Muscle of leg (tissue), 11 donors: ENCODE results near the gene AREG. TPM values are rescaled to one million over a fixed set of nuclear protein-coding genes. Genes with fewer than 3 reads are reported as not detected.

Source experiments
- DNase-seq: peaks from one replicate; pipeline ENCODE4 v3.0.0; 2013
- H3K27ac ChIP-seq: one replicate; pipeline ENCODE4 v1.5.1; 2013; ENCODE audit warnings: mild to moderate bottlenecking, low read length, control low read depth
- H3K27me3 ChIP-seq: one replicate; pipeline ENCODE4 v1.6.1; 2013; ENCODE audit warnings: low read length; ENCODE audit not compliant: control insufficient read depth, insufficient read depth
- H3K36me3 ChIP-seq: one replicate; pipeline ENCODE4 v1.6.1; 2013; ENCODE audit warnings: low read length; ENCODE audit not compliant: control insufficient read depth, insufficient read depth
- H3K4me1 ChIP-seq: one replicate; pipeline ENCODE4 v1.6.1; 2013; ENCODE audit warnings: low read length; ENCODE audit not compliant: control insufficient read depth, insufficient read depth
- H3K4me3 ChIP-seq: one replicate; pipeline ENCODE4 v1.5.1; 2013; ENCODE audit warnings: low read length, control low read depth
- H3K9me3 ChIP-seq: replicated peaks from 2 replicates; pipeline ENCODE4 v1.6.1; 2013; ENCODE audit warnings: low read depth, low read length; ENCODE audit not compliant: control insufficient read depth
- WGBS: methylation state at CpG from one replicate; pipeline ENCODE4 v1.1.5; 2013; ENCODE audit warnings: missing lambda C conversion rate; ENCODE audit not compliant: insufficient coverage; 5-methylcytosine and 5-hydroxymethylcytosine counted together
- polyA plus RNA-seq, 8 donors: library from polyadenylated mRNA; unstranded; fragments of 120-200 nt; gene quantifications; one replicate each; pipeline versions ENCODE4 v1.2.1 to v1.2.3, GENCODE V29; 2013; ENCODE audit warnings: inconsistent platforms in 1 of 8, low replicate concordance in 1 of 8; ENCODE audit not compliant: insufficient read length in 8 of 8, insufficient read depth in 1 of 8
- total RNA-seq: library from RNA; stranded (reverse); fragments of 120-200 nt; gene quantifications from one replicate; pipeline ENCODE4 v1.2.4, GENCODE V29; 2013

The AREG gene
- total and polyA plus RNA-seq, 9 donors: 0.09 to 0.40 (median 0.15) TPM; not detected in 4

DNA sequence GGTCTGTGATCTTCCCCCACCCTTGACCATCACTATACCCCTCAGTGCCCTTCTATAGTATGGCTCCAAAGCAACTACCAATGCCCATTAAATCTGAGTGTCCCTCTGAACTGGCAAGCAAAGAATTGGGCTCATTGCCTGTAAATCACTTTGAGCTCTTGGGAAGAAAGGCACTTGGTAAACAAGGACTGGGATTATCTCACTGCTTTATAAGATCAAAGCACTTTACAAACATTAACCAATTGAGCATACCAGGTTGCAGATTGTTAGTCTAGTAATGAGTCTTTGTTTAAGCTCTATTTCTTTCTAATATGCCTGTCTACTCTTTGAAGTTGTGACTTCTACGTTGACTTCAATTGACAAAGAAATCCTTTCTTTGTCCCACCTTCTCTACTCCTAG, 34.1 kb downstream of the AREG start:
- WGBS: no CpG with 5 or more reads among the region's 1 CpG
- H3K9me3 ChIP-seq: no peaks in the 10 kb centered on the region
- H3K4me3 ChIP-seq: no peak overlapping the region
- DNase-seq: no peak
- H3K27ac ChIP-seq: no peak overlapping the region
- H3K36me3 ChIP-seq: no peaks in the 10 kb centered on the region
- H3K27me3 ChIP-seq: no peaks in the 10 kb centered on the region
- no peaks in the 10 kb centered on the region for H3K4me1 ChIP-seq

DNA sequence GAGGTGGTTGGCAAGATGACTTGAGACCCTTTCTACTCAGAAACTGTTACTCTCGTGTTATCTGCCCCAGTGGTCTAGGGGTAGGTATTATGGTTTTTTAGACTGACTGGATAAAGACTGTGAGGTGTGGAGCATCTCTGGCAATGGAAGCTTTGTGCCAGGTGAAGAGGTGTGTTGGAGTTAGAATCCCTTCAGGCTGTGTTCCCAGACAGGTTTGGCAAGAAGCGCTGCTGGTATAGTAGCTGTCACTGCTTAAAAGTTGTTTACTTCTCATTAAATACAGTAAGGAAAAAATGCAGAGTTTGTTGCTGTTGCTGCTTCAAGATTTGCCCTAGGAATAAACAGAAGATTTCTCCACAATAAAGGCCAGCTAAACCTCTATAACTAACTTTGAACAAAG, 35.3 kb downstream of the AREG start:
- no peaks in the 10 kb centered on the region for H3K36me3 ChIP-seq
- no peaks in the 10 kb centered on the region for H3K27me3 ChIP-seq
- WGBS: no CpG with 5 or more reads among the region's 2 CpGs
- H3K27ac ChIP-seq: no peak overlapping the region
- H3K4me3 ChIP-seq: no peak overlapping the region
- no peaks in the 10 kb centered on the region for H3K9me3 ChIP-seq
- H3K4me1 ChIP-seq: no peaks in the 10 kb centered on the region
- no peak for DNase-seq

DNA sequence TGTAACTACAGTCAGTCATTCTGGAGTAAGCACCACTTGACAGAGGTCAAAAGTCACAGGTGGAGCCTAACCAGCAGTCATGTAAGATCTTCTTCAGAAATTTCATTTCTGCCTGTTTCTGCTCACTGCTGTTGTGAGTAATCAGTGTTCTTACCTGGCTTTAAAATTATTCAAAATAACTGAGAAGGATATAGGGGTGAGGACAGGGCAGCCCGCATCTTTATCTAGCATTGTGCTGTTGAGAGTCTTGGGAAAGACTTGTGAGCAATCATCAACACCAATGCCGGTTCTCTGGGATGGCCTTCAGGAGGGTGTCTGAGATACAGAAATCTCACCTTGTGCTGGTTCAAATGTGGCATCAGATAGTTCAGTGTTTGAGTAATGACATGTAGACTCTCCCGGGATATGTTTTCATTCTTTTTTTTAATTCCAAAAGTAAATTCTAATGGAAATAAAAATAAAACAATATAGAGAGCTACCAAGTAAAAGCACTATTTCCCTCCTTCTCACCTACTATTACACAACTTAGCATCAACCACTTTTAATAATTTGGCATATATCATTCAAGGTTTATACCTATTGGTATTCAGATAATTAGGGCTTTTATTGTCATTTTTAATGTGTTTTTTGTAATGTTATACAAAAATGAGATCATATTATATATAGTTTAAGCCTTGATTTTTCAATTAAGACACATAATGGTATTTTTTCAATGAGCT, 37.1 kb downstream of the AREG start:
- Histone ChIP-seq H3K27me3 (no peaks in the 10 kb centered on the region), H3K27ac (no peak overlapping the region), H3K4me3 (no peak overlapping the region), H3K36me3 (no peaks in the 10 kb centered on the region), H3K4me1 (no peaks in the 10 kb centered on the region), H3K9me3 (no peaks in the 10 kb centered on the region)
- no CpG with 5 or more reads among the region's 3 CpGs for WGBS
- DNase-seq: no peak

DNA sequence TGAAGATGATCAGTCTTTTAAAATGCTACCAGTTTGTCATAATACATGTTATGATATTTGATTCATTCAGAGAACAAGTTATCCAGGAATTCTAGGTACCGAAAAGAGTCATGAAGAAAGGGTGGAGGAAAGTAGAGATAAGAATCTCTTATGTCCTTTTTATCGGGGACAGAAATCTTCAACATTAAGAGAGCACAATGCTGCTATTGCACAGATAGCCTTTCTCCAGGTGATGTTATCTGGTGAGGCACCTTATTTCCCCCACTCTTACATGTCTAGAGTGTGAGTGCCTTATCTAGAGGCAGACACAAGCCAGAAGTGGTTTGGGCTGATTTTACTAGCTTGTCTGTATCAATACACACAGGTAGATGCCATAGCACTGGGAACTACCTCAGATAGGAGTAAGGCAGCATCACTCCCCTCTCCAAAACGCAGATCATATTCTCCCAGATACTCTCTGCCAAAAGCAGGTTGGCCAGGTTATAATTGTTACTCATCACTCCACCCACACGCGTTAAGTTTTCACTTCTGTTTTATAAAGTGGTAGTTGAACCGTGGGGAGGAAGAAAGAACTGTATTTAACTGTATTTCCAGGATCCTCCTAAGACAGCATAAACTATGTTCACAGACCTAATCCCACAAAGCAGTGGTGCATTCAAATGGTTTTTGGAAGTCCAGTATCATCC, 38.4 kb downstream of the AREG start:
- Histone ChIP-seq H3K27me3 (no peaks in the 10 kb centered on the region), H3K4me1 (no peaks in the 10 kb centered on the region), H3K27ac (no peak overlapping the region), H3K4me3 (no peak overlapping the region), H3K9me3 (no peaks in the 10 kb centered on the region), H3K36me3 (no peaks in the 10 kb centered on the region)
- DNase-seq: no peak
- WGBS: no CpG with 5 or more reads among the region's 6 CpGs

DNA sequence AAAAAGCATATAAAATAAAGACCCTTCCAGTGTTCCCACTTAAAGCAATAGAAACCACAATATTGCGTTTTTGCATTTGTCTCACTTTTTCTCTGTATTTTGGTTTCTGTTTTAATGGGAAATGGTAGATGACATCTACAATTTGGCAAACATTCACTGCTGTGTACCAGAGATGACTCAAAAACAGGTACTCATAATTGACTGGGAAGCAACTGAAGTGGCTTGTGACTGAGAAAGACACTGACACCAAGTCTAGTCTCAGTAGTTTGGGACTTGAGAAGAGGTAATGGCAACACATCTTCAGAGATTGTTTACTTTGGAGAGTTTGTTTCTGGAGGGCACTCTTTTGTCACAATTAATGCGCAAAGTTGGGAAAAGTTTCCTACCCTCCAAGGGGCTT, 42.0 kb downstream of the AREG start:
- H3K4me1 ChIP-seq: no peaks in the 10 kb centered on the region
- no peak overlapping the region for H3K4me3 ChIP-seq
- H3K27ac ChIP-seq: no peak overlapping the region
- no peaks in the 10 kb centered on the region for H3K27me3 ChIP-seq
- no peaks in the 10 kb centered on the region for H3K36me3 ChIP-seq
- no peak for DNase-seq
- no peaks in the 10 kb centered on the region for H3K9me3 ChIP-seq
- WGBS: no CpG with 5 or more reads among the region's 2 CpGs

DNA sequence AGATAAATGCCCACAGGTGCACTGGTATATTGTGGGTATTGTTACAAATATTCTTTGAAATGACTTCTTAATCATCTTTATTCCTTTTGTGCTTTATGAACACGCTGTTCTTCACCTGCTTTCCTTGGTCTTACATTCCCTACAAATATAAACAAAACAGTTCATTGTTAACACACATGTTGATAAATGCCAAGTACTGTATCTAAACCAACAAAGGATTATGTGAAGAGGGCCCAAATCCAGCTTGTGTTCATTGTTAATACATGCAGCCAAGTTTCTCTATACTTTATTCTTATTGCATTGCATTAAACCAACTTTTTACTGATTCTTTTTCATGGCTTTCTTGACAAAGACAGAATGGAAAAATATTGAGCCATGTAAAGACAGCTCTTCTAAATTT, 42.8 kb downstream of the AREG start:
- no peaks in the 10 kb centered on the region for H3K27me3 ChIP-seq
- no CpG with 5 or more reads among the region's 1 CpG for WGBS

GRCh38 chr4:74490736-74491135, 45.8 kb downstream of the AREG start:
- Histone ChIP-seq H3K27me3 (no peaks in the 10 kb centered on the region), H3K4me1 (no peaks in the 10 kb centered on the region), H3K36me3 (no peaks in the 10 kb centered on the region), H3K4me3 (no peak overlapping the region), H3K27ac (no peak overlapping the region), H3K9me3 (no peaks in the 10 kb centered on the region)
- DNase-seq: no peak
- WGBS: no CpG with 5 or more reads among the region's 1 CpG

More for the DNA sequence above, 42.8 kb downstream of the AREG start:
- H3K4me1 ChIP-seq: no peaks in the 10 kb centered on the region
- H3K27ac ChIP-seq: no peak overlapping the region
- H3K9me3 ChIP-seq: no peaks in the 10 kb centered on the region
- H3K36me3 ChIP-seq: no peaks in the 10 kb centered on the region
- no peak overlapping the region for H3K4me3 ChIP-seq
- DNase-seq: no peak

DNA sequence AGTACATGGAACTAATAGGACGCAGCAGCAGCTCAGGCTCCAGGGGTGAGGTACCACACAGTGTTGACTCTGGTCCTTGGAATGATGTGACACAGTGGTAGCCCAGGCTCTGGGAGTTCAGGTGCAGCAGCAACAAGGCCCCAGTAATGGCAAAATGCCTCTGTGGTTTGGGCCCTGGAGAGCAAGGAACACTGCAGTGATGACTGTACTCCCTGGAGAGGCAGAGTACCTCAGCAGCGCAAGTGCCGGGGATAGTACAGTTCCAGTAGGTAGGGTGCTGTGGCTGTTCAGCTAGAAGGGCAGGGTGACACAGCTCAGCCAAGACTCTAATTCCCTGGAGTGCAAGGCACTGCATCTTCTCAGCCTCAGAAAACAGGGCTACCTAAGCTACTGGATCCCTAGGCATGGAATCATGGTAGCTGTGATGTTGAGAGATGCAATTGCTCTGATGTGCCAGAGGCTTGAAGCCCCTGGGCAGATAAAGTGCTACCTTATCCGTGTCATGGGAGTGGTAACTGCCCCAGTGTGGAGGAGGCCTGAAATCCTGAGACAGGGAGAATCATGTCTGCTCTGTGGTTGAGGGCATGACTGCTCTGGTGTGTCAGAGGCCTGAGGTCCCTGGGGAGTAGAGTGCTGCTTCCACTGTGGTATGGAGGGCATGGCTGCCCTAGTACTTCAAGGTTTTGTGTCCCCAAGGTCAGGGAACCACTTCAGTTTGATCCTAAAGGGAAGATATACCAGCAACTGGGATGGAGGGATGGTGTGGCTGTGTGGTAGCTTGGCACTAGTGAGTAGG, 55.2 kb downstream of the AREG start:
- Histone ChIP-seq H3K36me3 (no peaks in the 10 kb centered on the region), H3K27ac (no peak overlapping the region), H3K27me3 (no peaks in the 10 kb centered on the region), H3K9me3 (peaks cover 4% of the 10 kb centered on the region), H3K4me1 (no peaks in the 10 kb centered on the region), H3K4me3 (no peak overlapping the region)
- no peak for DNase-seq
- WGBS: 95% methylated on average over 4 of the region's 4 CpGs

DNA sequence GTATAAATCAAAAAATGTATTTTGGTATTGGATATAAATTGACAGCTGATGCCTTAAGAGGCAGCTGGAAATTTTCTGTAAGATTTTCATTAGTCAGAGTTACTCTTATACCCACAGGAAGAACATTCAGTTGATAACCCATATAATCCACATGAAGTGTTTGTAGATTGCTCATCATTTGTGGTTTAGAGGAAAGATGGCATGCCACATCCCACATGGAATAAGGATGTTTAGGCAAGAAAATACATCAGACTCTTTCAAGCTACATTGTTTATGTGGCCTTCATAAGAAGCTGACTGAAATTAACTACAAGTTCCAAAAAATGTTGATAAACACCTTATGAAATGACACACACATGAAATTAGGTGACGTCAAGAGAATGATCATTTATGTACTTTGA, 56.6 kb downstream of the AREG start:
- Histone ChIP-seq H3K27me3 (no peaks in the 10 kb centered on the region), H3K27ac (no peak overlapping the region), H3K4me3 (no peak overlapping the region), H3K4me1 (no peaks in the 10 kb centered on the region), H3K9me3 (peaks cover 4% of the 10 kb centered on the region), H3K36me3 (no peaks in the 10 kb centered on the region)
- DNase-seq: no peak
- WGBS: no CpG with 5 or more reads among the region's 1 CpG

DNA sequence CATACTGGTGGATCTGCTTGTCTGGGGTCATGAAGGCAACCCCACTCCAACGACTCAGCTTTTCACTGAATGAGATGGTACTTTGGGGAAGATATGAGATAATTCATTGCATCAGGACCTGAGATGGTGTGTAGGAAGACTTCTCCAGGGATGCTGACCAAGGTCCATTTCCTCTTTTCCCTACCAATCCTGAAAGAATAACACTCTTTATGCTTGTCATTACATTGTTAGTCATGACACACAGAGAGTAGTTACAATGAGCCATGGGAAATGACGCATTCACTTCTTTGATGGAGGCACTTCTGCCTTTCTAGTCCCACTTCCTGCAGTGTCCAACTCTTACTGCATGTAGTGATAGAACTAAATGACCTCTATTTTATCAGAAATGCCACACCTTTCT, 58.6 kb downstream of the AREG start:
- Histone ChIP-seq H3K4me1 (no peaks in the 10 kb centered on the region), H3K9me3 (peaks cover 4% of the 10 kb centered on the region), H3K27me3 (no peaks in the 10 kb centered on the region), H3K27ac (no peak overlapping the region), H3K4me3 (no peak overlapping the region), H3K36me3 (no peaks in the 10 kb centered on the region)
- 100% methylated on average over 1 of the region's 2 CpGs for WGBS
- no peak for DNase-seq
